ENCODE measurements around the gene SNN. TPM values are rescaled to one million over a fixed set of nuclear protein-coding genes. Genes with fewer than 3 reads are reported as not detected.
A peak's percentile ranks its signal among the peaks of the same experiment; 100 is the strongest.

SNN gene
- total and polyA plus RNA-seq, 12 donors: 10.1 to 61.4 (median 35.9) TPM

DNA sequence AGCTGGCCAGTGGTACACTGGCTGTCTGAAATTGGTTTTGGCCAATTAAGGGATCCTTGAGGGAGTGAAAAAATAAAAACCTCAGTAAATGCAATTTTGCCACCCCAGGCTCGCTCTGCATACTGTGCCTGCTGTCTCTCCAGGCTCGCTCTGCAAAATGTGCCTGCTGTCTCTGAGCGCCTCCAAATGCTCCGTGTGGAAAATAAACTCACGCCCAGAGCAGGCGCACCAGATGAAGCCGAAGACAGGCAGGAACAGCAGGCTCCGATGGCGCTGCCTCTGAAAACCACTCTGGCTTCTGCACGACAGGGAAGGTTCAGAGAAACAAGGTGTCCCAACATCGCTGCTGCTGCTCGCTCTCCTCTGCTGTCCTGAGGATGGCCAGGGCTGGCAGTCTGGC lies 29.1 kb downstream of the SNN start:
- H3K4me1 ChIP-seq: peaks cover 0 to 12% (median 6%) of the 10 kb centered on the region in 9 donors
- 94 to 96% methylated on average over 12 of the region's 12 CpGs for WGBS, 2 donors
- peaks cover 0 to 98% (median 30%) of the 10 kb centered on the region in 9 donors for H3K36me3 ChIP-seq
- intact Hi-C loops (cut with DNase I): no loop called here
- no peak for TF ChIP-seq CTCF (IDR thresholded peaks at IDR 0.05)
- no peaks in the 10 kb centered on the region for H3K27me3 ChIP-seq
- H3K27ac ChIP-seq: no peak overlapping the region
- no peaks in the 10 kb centered on the region for H3K9me3 ChIP-seq
- ATAC-seq: peak in 1 of 8 donors; percentile 29
- DNase-seq: no peak
- no peak overlapping the region for H3K4me3 ChIP-seq

DNA sequence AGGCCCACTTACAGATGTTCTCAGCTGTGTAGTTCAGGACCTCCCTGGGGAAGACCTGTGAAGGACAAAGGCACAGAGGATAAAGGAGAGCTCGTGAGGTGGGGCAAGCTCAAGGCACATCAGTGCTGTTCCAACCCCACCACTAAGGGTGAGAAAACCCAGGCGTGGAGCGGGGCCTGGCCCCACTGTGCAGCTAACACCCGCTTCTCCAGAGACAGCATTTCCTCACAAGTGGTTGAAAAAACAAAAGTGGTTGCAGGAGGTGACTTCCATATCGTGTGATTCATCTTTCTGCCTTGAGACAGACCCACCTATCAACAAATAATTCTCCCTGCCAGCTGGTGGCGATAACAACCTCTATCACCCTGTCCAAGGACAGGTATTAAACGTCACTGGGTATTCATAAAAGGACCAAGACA lies 30.0 kb downstream of the SNN start:
- intact Hi-C loops (cut with DNase I): no loop called here
- peak in 3 of 8 donors; percentile 25 to 51 (median 30) for ATAC-seq
- peaks cover 0 to 98% (median 30%) of the 10 kb centered on the region in 9 donors for H3K36me3 ChIP-seq
- 68% methylated on average over 7 of the region's 7 CpGs for WGBS, 2 donors
- DNase-seq: no peak
- H3K4me3 ChIP-seq: no peak overlapping the region
- TF ChIP-seq CTCF (IDR thresholded peaks at IDR 0.05): peak in 1 of 9 donors; percentile 7
- H3K27me3 ChIP-seq: no peaks in the 10 kb centered on the region
- H3K9me3 ChIP-seq: no peaks in the 10 kb centered on the region
- peak overlapping the region in 2 of 10 donors; percentile 15 to 28 for H3K27ac ChIP-seq
- H3K4me1 ChIP-seq: peaks cover 0 to 12% (median 4%) of the 10 kb centered on the region in 9 donors

- Histone ChIP-seq H3K9me3 (no peaks in the 10 kb centered on the region), H3K4me3 (no peak overlapping the region), H3K4me1 (peaks cover 0 to 17% (median 4%) of the 10 kb centered on the region in 9 donors), H3K36me3 (peaks cover 0 to 97% (median 29%) of the 10 kb centered on the region in 9 donors), H3K27me3 (no peaks in the 10 kb centered on the region), H3K27ac (no peak overlapping the region)
- WGBS, 2 donors: 87 to 95% methylated on average over 10 of the region's 10 CpGs
- TF ChIP-seq CTCF (IDR thresholded peaks at IDR 0.05): no peak
- intact Hi-C loops (cut with DNase I): no loop called here
- ATAC-seq (no peak), DNase-seq (no peak)
These were observed 31.1 kb downstream of the SNN start for GRCh38 chr16:11699234-11699894.

- DNase-seq: no peak
- intact Hi-C loops (cut with DNase I): no loop called here
- TF ChIP-seq CTCF (IDR thresholded peaks at IDR 0.05): no peak
- Histone ChIP-seq H3K4me1 (peaks cover 0 to 27% (median 8%) of the 10 kb centered on the region in 9 donors), H3K9me3 (no peaks in the 10 kb centered on the region), H3K36me3 (peaks cover 0 to 87% (median 20%) of the 10 kb centered on the region in 9 donors), H3K4me3 (no peak overlapping the region), H3K27me3 (no peaks in the 10 kb centered on the region), H3K27ac (peak overlapping the region in 2 of 10 donors; percentile 1 to 32)
- 79 to 80% methylated on average over 9 of the region's 9 CpGs for WGBS, 2 donors
- no peak for ATAC-seq
These were observed 32.2 kb downstream of the SNN start for GRCh38 chr16:11700264-11701029.
